GM12872 (cell line): ENCODE results near the gene ADAMTS14.

Experiments
- TF ChIP-seq, protein P1 (sequence below): IDR thresholded peaks from 3 replicates; pipeline ENCODE4 v1.5.1; 2011; ENCODE audit warnings: low read depth, mild to moderate bottlenecking, low read length, moderate library complexity; ENCODE audit not compliant: insufficient read depth

The ADAMTS14 gene

DNA sequence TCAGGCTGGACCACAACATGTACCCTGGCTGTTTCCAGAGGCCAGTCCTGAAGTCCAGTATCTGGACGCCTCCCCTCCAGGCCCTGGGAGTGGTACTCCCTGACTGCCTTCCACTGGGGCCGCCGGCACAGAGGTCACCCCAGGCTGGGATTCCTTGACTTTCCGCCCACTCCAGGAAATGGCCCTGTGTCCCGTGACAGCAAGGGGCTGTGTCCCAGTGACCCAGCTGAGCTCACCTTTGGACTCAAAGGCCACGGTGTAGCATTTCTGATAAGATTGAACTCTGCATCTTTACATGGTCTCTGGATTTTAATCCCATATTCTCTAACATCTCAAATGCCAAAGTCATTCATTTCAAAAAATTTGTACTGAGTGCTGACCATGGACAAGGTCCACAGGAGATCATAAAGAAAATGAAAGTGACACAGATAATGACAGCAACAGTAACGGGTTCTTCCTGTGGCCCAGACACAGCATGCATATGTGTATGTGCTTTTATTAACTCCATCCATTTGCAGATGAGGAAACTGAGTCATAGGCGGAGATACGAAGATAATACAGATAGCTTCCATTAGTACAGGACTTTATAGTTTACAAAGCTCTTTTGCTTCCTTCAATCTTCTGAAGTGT, 5.4 kb downstream of the ADAMTS14 start:
- TF ChIP-seq, protein P1, sequence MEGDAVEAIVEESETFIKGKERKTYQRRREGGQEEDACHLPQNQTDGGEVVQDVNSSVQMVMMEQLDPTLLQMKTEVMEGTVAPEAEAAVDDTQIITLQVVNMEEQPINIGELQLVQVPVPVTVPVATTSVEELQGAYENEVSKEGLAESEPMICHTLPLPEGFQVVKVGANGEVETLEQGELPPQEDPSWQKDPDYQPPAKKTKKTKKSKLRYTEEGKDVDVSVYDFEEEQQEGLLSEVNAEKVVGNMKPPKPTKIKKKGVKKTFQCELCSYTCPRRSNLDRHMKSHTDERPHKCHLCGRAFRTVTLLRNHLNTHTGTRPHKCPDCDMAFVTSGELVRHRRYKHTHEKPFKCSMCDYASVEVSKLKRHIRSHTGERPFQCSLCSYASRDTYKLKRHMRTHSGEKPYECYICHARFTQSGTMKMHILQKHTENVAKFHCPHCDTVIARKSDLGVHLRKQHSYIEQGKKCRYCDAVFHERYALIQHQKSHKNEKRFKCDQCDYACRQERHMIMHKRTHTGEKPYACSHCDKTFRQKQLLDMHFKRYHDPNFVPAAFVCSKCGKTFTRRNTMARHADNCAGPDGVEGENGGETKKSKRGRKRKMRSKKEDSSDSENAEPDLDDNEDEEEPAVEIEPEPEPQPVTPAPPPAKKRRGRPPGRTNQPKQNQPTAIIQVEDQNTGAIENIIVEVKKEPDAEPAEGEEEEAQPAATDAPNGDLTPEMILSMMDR = no peak

DNA sequence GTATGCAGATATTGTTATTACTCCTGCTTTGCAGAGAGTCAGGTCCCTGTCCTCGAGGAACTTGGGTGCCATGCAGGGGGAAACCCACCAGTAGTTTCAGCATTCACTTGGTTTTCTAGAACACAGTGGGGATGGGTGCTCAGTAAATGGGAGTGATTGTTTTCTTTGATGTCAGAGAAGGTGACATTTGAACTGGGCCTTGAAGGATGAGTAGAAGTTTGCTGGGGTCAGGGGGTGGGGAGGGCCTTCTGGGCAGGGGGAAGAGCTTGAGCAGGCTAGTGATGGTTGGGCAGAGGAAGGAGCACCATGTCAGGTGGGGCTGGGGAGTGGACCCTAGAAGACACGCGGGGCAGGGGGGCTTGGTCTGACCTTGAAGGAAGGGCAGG, 5.9 kb downstream of the ADAMTS14 start:
- TF ChIP-seq, protein P1 = no peak

DNA sequence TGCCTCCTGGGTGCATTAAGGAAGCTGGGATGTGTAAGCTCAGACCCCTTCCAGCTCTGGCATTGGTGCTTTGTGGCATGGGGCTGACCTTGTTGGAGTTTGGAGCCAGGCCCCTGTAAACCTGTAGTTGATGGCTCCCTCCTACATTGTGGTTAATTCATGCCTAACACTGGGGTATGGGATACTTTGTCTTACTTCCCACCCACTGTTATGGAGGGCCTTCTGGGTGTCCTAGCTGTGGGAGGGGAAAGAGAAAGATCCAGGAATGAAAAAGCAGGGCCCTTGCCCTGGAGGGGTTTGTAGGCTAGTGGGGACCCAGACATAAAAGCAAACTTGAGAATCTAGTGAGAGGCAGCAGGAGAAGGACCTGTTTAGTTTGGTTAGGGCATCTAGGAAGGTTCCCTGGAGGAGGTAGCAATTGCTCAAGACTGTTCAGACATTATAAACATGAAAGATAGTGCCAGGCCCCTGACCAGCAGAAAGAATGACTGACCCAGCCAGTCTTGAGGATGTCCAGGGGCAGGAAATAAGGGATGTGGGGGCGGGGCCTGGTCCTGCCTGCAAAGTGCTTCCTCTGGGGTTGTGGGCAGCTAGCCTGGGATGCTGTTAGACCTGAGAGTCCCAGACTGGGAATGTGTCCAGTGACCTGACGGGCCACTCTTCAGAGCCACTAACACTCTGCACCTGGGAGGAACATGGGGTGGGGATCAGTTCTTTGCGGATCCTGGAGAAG, 6.6 kb downstream of the ADAMTS14 start:
- TF ChIP-seq, protein P1 = no peak

DNA sequence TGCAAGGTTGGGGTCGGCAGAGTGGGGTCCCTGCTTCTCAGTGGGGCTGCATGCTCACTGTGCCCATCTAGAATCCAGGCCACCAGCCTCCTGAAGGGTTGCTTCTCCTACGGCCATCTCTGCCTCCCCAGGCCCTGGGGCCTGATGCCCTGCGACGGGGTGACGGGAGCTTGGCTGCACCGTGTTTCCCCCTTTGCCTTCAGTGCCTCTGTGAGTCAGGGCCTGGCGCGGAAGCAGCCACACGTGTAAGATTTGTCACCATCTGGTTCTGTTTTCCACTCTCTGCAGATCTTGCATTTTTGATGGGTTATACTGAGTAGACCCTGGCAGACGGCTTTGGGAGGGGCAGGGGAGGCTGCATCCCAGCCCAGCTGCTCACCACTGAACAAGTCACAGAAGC, 7.2 kb downstream of the ADAMTS14 start:
- TF ChIP-seq, protein P1 = no peak

DNA sequence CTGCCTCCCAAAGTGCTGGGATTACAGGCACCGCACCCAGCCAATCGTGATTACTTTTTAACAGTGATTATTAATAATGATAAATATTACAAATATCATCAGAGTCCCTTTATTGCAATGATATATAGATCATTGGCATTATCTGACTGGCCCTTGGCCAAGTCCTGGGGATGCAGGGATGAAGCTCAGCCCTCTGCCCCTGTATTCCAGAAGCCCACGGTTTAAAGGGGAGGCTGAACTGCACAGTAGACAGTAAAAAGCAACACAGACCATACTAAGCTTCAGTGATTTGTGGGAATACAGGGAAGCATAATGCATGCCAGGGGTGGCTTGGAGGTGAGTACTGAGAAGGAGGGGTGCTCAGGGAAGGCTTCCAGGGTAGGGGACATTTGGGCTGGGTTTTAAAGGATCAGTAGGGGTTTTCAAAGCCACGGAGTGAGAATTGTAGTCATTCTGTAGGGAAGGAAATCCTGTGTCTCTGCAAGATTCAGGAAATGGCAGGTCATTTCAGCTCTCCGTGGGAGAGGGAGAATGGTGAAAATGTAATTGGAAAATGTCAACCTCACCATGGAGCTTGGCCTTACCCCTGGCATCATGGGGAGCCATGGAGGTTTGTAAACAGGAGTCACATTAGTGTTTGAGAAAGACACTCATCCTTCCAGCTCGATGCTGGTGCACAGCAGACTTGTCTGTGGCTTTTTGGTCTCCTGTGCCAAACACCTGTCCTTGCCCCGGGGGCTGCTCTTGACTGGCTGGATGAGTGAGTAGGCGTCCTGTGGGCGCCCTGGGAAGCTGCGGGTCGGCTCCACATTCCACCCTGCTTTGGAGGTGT, 8.8 kb downstream of the ADAMTS14 start:
- TF ChIP-seq, protein P1 = no peak

DNA sequence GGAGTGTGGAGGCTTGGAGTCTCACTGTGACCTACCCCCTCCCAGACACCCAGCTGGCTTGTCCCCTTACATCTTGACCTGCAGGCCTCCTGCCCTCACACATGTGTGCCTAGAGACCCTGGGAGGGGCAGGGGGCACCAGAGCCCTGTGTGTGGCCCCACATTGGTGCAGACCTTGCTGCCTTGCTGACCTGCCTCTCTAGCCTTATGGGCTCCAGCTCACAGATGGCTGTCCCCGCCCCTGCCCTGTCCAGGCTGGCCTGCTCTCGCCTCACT, 9.4 kb downstream of the ADAMTS14 start:
- TF ChIP-seq, protein P1 = no peak

DNA sequence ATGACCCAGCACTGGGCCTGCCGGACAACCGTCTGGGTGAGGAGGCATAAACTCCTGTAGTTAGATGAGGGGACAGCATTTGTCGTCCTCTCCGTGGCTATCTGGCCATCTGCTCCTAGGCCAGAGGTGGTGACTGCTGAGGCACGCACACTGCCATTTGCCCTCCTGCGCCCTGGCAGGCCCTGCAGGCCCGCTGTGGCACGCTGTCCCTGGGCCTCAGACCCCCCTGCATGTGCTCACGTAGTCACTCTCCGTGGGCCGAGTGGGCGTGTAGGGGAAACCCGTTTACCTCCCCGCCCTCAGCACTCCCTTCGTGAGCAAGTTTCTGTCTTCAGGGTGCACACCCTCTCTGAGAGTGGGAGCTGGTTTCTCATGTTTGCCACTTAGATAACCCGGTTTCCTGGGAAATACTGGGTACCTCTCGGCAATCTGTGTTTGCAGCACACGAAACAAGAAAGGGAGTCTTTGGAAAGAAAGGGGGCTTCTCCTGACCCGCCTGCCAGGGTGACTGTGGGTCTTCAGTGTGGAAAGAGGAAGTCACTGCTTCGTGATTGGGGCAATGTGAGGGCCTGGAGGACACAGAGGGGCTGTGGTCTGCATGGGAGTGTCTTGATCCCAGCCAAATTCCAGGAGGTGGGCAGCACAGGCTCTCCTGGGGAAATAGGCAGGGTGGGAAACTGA, 10.8 kb downstream of the ADAMTS14 start:
- TF ChIP-seq, protein P1 = no peak
